ENCODE data around the gene SLC10A7. TPM values are rescaled to one million over a fixed set of nuclear protein-coding genes. Genes with fewer than 3 reads are reported as not detected.

SLC10A7 gene
- total and polyA plus RNA-seq, 12 donors = 1.3 to 6.6 (median 4.4) TPM

DNA sequence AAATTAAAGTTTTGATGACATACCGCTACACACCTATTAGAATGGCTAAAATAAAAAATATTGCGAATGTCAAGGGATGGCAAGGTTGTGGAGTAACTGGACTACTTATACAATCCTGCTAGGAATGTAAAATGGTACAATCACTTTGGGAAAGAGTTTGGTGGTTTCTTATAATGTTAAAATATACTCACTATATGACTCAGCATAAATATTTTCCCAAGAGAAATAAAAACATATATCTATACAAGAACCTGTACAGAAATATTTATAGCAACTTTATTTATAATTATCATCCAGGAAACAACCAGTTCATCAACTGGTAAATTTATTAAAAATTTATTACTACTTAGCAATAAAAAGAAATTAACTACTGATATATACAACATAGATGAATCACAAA, 89.7 kb downstream of the SLC10A7 start:
- intact Hi-C loops (cut with DNase I) = no loop called here
- Histone ChIP-seq H3K4me1 (no peaks in the 10 kb centered on the region), H3K4me3 (no peak overlapping the region), H3K9me3 (no peaks in the 10 kb centered on the region), H3K36me3 (no peaks in the 10 kb centered on the region), H3K27me3 (no peaks in the 10 kb centered on the region), H3K27ac (no peak overlapping the region)
- WGBS, 2 donors = 96 to 98% methylated on average over 2 of the region's 2 CpGs
- DNase-seq (no peak), ATAC-seq (no peak)
- TF ChIP-seq, protein P1, sequence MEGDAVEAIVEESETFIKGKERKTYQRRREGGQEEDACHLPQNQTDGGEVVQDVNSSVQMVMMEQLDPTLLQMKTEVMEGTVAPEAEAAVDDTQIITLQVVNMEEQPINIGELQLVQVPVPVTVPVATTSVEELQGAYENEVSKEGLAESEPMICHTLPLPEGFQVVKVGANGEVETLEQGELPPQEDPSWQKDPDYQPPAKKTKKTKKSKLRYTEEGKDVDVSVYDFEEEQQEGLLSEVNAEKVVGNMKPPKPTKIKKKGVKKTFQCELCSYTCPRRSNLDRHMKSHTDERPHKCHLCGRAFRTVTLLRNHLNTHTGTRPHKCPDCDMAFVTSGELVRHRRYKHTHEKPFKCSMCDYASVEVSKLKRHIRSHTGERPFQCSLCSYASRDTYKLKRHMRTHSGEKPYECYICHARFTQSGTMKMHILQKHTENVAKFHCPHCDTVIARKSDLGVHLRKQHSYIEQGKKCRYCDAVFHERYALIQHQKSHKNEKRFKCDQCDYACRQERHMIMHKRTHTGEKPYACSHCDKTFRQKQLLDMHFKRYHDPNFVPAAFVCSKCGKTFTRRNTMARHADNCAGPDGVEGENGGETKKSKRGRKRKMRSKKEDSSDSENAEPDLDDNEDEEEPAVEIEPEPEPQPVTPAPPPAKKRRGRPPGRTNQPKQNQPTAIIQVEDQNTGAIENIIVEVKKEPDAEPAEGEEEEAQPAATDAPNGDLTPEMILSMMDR (IDR thresholded peaks at IDR 0.05) = no peak

DNA sequence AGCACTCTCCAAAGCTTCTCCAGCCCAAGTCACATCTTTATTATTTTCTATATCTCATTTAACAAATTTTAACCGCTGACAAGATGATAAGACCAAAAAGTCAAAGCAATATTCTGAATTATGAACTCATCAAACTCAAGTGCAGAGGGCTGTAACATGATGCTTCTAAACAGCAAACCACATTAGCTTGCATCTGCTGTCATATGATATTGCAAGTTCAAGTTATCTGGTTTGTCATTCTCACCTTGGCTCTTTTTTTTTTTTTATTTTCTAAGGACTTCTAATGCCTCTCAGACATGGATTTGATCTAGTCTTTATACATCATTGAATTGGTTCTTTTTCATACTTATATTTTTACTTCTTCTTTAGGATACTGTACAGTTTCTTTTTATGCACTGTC, 93.4 kb downstream of the SLC10A7 start:
- TF ChIP-seq, protein P1 (IDR thresholded peaks at IDR 0.05) = no peak
- ATAC-seq (no peak), DNase-seq (no peak)
- 89 to 96% methylated on average over 1 of the region's 1 CpG for WGBS, 2 donors
- intact Hi-C loops (cut with DNase I) = no loop called here
- H3K4me1 ChIP-seq = no peaks in the 10 kb centered on the region
- no peaks in the 10 kb centered on the region for H3K36me3 ChIP-seq
- H3K27ac ChIP-seq = no peak overlapping the region
- no peaks in the 10 kb centered on the region for H3K9me3 ChIP-seq
- no peak overlapping the region for H3K4me3 ChIP-seq
- no peaks in the 10 kb centered on the region for H3K27me3 ChIP-seq

DNA sequence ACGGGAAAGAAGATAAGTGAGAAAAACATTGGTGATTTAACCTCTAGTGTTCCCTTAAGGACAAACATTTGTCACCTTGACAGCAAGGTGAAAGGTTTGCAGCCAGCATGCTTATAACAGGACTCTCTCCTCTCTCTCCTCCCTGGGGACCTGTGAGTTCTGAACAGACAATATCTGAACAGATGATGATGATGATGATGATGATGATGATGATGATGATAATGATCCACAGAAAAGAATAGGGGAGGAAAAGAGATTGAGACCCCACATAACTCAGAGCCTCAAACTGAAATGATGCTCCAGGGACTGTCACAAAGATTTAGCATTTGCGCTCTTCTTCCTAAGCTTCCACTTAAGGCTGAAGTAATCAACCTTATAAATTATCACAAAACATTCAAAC, 103.9 kb downstream of the SLC10A7 start:
- intact Hi-C loops (cut with DNase I) = no loop called here
- no peak for DNase-seq
- TF ChIP-seq, protein P1 (IDR thresholded peaks at IDR 0.05) = no peak
- H3K27ac ChIP-seq = no peak overlapping the region
- no peak for ATAC-seq
- no peaks in the 10 kb centered on the region for H3K9me3 ChIP-seq
- 59 to 69% methylated on average over 2 of the region's 2 CpGs for WGBS, 2 donors
- no peak overlapping the region for H3K4me3 ChIP-seq
- no peaks in the 10 kb centered on the region for H3K36me3 ChIP-seq
- H3K27me3 ChIP-seq = no peaks in the 10 kb centered on the region
- H3K4me1 ChIP-seq = peaks cover 0 to 4% (median 0%) of the 10 kb centered on the region in 9 donors

DNA sequence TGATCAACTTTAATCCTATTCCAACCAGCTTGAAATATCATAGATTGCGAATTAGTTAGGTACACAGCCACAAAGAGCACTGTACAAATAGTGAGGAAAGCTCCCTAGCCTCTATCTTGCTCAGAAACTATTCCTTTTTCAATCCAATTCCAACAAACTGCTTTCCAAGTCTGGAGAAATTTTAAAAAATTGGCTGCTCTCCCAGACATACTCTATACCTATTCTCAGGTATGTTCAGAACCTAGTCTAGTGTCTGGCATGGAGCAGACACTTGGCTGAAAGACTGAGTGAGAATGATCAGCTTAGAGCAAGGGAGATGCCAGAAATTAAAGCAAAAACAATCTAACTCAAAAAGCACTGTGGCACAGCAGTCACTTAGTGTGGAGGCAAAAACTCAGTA, 105.9 kb downstream of the SLC10A7 start:
- DNase-seq (no peak), ATAC-seq (no peak)
- intact Hi-C loops (cut with DNase I) = no loop called here
- WGBS, 2 donors = 95 to 97% methylated on average over 1 of the region's 1 CpG
- no peak overlapping the region for H3K27ac ChIP-seq
- TF ChIP-seq, protein P1 (IDR thresholded peaks at IDR 0.05) = no peak
- no peak overlapping the region for H3K4me3 ChIP-seq
- no peaks in the 10 kb centered on the region for H3K9me3 ChIP-seq
- peaks cover 0 to 4% (median 0%) of the 10 kb centered on the region in 9 donors for H3K4me1 ChIP-seq
- no peaks in the 10 kb centered on the region for H3K36me3 ChIP-seq
- no peaks in the 10 kb centered on the region for H3K27me3 ChIP-seq
